HG02798 (cell line): Measurements from ENCODE around the gene CHRNA3.

Experiments
- ATAC-seq: cut with Tn5 transposase; IDR thresholded peaks from one replicate; pipeline ENCODE4 v1.9.1; 2021; ENCODE audit warnings: mild to moderate bottlenecking; ENCODE audit not compliant: unreplicated experiment, poor library complexity

The CHRNA3 gene

DNA sequence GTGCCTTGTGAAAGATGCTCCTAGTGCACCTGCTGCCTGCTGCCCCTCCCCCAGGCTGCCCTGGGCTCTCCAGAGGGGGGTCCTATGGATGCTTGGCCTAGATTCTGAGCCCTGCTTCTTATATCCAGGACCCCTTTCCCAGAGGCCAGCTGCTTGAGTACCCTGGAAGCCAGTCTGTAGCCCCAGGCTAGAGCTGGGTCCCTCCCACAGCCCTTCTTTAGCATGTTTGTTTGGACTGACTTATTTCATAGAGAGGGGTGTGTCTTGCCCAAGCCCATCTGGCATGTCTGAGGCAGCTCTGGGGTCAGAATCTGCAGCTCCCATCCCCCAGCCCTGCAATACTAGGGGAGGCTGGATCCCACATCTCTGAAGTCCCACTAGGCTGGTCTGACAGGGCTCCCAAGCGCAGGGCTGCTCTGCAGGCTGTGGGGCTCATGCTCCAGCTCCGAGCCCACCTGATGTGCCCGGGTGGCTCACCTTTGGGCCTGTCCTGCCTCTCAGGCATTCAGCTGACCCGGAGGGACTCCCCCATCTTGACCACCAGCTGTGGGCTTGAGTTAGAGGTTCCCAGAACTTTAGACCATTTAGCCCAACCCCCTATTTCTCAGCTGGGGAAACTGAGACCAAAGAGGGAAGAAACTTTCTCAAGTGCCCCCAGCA is 17.1 kb upstream of the CHRNA3 start:
- no peak for ATAC-seq

GRCh38 chr15:78636378-78636859 is 15.6 kb upstream of the CHRNA3 start:
- no peak for ATAC-seq

- ATAC-seq = no peak
These were observed 14.6 kb upstream of the CHRNA3 start for GRCh38 chr15:78635346-78635745.

GRCh38 chr15:78634210-78635145 is 13.7 kb upstream of the CHRNA3 start:
- no peak for ATAC-seq

DNA sequence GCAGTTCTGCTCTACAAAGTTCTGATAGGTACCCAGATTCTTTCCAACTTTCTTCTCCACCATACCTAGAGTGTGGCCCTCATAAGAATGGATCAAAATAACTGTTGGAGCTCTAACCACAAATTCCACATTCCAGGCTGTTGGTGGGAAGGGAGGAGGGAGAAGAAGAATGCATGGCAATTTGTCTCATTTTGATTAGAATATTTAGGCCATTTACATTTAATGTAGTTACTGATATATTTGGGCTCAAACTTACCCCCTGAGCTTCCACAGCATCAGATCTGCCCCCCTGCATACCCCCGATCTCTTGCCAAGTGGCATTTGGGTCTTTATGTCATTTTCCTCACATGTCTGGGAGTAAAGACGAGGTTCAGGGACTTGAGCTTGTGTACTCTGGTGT is 12.6 kb upstream of the CHRNA3 start:
- no peak for ATAC-seq

GRCh38 chr15:78630886-78631633 is 10.3 kb upstream of the CHRNA3 start:
- ATAC-seq = no peak

DNA sequence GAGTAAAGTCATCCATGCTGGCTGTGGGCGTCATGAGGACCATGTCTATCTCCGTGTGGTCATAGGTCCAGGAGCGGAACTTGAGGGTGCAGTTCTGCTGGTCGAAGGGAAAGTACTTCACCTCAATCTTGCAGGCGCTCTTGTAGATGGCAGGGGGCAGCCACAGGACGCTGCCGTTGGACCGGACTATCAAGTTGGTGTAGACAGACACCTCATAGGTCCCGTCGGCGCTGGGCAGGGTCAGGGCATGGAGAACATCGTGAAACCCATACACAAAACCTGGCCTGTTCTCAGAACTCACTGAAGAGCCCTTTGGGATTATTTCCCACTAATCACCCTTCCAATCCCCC is 8.9 kb upstream of the CHRNA3 start:
- ATAC-seq = no peak

GRCh38 chr15:78629031-78629715 is 8.4 kb upstream of the CHRNA3 start:
- no peak for ATAC-seq

DNA sequence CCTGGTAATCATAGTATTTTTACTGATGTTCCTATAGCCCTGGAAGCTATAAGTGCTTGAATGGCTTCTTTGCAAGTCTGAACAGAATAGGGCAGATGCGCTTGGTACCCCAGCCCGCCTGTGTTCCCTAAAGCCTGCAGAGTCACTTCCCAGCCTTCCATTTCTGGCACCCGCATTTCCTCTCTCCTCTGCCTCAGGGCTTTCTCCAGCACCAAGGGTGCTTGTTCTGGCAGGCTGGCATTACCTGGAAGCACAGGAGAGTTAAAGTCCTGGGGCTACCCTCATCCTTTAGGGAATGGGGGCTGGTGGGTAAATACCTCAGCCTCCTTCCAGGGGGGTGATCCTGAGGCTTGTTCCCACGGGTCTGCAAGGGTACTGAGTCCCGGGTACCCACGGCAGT is 7.4 kb upstream of the CHRNA3 start:
- ATAC-seq = no peak

DNA sequence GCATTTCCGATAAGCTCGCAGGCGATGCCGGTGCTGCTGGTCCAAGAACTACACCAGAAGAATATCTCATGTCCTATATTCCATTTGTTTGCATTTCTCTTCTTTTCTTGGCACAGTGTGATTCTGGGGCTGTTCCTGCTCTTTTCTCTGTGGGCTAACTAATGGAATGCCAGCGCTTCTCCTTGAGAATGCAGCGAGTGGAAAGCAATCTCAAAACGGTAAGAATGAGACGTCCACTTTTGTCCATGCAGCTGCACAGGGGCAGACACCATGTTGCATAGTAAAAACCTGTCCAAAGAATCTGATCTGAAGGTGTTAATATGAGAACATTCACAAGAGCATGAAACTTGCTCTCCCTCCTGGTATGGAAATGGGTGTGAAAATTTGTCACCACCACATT is 6.6 kb upstream of the CHRNA3 start:
- ATAC-seq = no peak

- no peak for ATAC-seq
These were observed 5.7 kb upstream of the CHRNA3 start for GRCh38 chr15:78626381-78626995.

DNA sequence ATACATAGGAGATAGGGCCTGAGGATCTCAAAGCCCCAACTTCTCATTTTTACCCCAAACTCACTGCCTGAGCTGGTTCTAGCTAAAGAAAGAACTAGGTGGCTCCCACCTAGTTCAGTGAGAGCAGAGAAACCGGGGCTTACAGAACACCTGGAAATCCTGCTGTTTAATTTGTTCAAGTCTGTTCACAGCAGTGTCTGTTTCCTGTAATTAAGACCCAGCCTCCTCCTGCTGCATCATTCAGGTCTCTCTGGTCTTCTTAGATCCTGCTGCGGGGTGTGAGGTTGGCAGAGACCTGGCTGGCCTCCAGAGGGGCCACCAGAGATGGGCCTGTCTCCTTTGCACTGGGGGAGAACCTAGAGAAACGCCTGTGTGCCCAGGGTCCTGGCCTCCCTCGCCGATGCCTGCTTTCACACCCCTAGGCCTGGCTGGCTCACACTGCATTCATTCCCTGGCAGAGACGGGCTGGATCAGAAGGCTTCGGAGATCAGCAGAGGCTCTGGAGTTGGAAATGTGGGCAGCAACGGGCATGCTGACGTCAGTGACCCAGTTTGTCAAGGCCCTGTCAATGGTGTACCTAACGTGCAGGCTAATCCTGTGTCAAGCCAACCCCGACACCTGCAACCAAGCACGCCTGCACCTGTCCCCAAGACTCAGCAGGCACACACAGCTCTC is 4.9 kb upstream of the CHRNA3 start:
- ATAC-seq = no peak

DNA sequence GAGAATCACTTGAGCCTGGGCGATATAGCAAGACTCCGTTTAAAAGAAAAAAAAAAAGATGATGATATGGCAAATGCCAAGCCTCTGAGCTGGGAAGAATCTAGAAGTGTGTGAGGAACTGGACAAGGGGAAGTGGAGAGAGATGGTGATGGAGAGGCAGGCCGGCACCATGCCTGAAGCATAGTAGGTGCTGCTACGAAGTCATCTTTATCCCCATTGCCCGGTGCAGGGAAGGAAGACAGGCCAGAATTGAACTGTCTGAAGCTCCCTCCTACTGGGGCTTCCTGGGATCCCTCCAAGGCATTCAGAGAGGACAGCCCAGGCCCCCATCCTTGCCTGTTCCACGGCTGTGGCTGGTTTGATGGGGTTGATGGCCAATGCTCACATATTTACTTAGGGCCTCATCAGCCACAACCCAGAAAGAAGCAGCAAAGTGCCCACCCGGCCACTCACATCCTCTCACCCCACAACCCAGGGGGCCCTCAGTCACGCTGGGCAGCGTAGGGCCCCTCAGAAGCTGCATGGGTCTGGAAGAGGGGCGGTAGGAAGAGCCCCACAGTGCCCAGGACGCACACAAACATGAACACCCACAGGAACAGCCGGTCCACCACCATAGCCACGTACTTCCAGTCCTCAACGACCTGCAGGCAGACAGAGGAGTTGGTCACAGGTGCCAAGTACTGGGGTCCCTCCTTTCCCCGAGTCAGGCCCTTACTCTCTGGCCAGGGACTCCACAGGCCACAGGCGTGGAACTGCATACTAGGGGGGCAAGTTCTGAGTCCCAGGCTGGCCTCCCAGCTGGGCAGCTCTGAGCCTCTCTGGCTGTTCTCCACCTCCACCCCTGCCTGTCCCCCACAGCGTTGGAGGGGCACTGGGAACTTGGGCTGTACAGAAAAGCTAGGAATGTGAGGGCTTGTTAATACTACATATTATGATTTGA is 4.1 kb upstream of the CHRNA3 start:
- ATAC-seq = no peak

DNA sequence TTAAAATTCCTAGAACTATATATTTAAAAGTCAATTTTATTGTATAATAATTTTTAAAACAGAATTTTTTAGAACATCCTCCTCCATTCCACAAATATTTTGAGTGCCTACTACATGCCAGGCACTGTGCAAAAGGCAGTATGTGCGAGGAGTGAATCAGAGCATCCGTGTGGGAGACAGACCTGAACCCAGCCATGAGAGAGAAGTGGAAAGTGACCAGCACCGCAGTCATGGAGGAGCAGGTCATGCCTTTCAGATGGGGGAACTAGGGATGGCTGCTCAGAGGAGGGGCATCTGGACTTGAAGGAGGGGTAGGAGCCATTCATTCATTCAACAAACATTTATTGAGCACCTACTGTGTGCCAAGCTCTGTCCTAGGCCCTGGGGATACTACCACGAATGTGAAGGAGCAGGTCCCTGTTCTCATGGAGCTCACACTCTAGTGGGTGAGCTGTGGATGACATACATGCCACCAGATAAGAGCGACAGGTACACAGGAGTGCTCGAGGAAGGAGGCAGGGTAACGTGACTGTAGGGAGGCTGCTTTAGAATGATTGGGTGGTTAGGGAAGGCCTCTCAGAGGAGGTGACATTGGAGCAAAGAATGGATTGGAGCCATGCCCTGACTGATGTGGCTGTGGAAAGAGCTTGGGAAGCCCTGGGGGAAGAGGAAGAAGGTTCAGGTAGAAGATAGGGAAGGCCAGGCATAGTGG is 3.1 kb upstream of the CHRNA3 start:
- ATAC-seq = no peak

- no peak for ATAC-seq
These were observed 1.1 kb upstream of the CHRNA3 start for GRCh38 chr15:78621810-78622402.

GRCh38 chr15:78620021-78620526 is 722 bp downstream of the CHRNA3 start:
- ATAC-seq = no peak
